ENCODE data around the gene EML3.
"Not testable (repeated sequence)": the region's sequence is repeated elsewhere in the genome, so short reads cannot be mapped to it uniquely, and the experiment has no call there.

Gene EML3

GRCh38 chr11:62612366-62613290, at the start of gene EML3, which contains the start of gene ROM1:
Gene EML3, minus strand, starts transcription at chr11:62612775. Its CDS starts 318 bp downstream, at chr11:62612457.
Gene ROM1, plus strand, starts transcription at chr11:62613257. Its CDS starts 25 bp downstream, at chr11:62613282.
- DNase-seq, result peak; percentile 46 to 80

- DNase-seq, result no peak
Observed at GRCh38 chr11:62656796-62657429, 44.3 kb upstream of the EML3 start.

- DNase-seq, result no peak
Observed at GRCh38 chr11:62654297-62654696, 41.7 kb upstream of the EML3 start.

DNA sequence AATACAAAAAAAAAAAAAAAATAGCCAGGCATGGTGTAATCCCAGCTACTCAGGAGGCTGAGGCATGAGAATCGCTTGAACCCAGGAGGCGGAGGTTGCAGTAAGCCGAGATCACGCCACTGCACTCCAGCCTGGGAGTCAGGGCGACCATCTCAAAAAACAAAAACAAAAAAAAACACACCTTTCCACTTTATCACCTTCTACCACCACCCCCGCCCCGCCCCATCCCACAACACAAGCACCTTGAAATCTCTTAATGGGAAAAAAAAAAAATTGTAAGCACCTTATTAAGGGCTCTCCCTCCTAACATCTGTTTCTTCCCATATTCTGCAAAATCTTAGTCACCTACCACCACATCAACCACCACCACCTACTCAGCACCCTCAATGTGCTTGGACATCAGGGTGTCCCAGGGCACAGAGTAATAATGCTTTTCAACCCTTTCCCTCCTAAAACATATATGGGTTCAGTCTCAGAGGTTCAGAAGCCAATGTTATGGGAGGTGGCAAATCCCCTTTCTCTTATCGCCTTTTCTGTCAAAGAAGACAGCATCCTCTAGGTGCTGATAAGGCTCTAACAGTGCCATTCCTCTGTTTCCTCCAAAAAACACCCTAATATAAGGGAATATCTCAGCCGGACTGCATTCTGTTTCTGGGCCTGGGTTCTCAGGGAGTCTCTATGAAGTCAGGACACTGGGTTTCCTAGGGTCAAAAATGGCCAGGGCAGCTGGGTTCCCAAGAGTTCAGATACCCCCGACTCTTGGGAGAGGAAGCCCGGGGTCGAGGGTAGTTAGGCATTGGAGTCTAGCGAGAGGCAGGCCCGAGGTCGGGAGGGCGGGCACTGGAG, 39.8 kb upstream of the EML3 start:
- no peak for DNase-seq

DNA sequence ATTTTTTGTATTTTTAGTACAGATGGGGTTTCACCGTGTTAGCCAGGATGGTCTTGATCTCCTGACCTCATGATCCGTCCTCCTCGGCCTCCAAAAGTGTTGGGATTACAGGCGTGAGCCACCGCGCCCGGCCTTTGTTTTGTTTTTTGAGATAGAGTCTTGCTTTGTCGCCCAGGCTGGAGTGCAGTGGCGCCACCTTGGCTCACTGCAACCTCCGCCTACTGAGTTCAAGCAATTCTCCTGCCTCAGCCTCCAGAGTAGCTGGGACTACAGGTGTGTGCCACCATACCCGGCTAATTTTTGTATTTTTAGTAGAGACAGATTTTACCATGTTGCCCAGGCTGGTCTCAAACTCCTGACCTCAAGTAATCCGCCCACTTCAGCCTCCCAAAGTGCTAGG, 37.7 kb upstream of the EML3 start:
- not testable (repeated sequence) for DNase-seq

GRCh38 chr11:62649486-62649885, 36.9 kb upstream of the EML3 start:
- no peak for DNase-seq

GRCh38 chr11:62648967-62649364, 36.4 kb upstream of the EML3 start:
- no peak for DNase-seq

- DNase-seq, result no peak
Observed at GRCh38 chr11:62648185-62648966, 35.8 kb upstream of the EML3 start.

DNA sequence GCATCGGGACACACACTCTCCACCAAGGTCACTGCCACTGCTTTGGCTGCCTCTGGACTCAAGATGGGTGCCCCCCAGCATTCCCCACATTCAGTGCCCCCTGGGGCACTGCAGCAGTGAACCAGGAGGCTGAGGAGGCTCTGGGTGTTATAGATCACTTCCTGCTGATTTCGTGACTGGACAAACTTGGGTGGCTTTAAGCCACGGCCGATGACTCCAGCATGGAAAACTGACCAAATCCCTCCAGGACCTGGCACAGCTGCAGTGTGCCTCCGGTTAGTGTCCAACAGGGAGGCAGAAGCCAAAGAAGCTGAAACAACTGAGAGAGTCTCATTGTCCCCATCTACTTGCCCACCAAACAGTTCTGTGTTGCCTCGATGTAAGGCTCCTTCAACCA, 35.0 kb upstream of the EML3 start:
- no peak for DNase-seq

DNA sequence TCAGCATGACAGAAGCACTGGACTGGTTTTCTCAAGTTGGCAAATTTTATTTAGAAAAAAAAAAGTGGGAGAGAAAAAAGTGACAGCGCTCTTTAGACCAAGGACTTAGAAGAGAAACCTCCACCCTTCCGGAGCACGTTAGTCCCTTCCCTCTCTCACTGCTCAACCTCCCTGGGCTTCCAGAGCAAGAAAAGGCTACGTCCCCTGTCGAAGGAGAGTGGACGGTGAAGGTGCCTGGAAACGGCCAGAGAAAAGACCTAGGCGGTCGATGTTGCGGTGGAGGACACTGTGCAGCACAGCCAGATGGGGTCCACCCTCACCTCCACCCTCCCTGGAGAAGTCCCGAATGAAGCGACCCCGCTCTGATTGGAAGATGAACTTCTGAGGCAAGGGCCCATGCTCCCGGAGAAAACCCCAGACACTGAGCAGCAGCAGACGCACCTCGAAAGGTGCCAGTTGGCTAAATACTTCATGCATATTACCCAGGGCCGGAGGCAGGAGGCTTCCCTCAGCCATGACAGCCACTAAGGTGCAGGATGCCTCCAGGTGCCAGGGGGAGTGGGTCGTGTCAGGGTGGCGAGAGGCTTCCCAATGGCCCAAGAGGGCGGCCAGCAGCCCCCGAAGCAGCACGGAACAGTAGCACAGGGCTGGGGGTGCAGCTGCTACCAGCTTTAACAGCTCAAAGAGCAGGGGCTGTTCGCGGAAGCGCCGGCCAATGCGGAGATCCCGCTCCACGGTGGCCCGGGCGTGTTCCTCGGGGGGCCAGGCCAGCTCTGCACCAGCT, 34.4 kb upstream of the EML3 start:
- DNase-seq, result no peak

- DNase-seq, result peak; percentile 97 to 98
Observed at GRCh38 chr11:62645946-62646824, 33.6 kb upstream of the EML3 start, which contains the start of gene GANAB. Gene GANAB, minus strand, starts transcription at chr11:62646613. Its CDS starts 14 bp downstream, at chr11:62646599.

GRCh38 chr11:62645671-62645945, 33.0 kb upstream of the EML3 start:
- DNase-seq, result no peak

DNA sequence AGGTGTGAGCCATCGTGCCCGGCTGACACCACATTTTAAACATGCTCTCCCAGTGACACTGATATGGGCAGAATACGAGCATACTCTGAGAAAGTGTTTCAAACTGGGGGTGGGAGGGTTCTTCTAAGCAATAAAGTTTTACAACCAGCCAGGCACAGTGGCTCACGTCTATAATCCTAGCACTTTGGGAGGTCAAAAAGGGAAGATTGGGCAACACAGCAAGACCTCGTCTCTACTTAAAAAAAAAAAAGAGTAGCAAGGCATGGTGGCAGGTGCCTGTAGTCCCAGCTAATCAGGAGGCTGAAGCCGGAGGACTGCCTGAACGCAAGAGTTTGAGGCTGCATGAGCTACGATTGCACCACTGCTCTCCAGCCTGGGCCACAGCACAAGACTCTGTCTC, 31.6 kb upstream of the EML3 start:
- no peak for DNase-seq

DNA sequence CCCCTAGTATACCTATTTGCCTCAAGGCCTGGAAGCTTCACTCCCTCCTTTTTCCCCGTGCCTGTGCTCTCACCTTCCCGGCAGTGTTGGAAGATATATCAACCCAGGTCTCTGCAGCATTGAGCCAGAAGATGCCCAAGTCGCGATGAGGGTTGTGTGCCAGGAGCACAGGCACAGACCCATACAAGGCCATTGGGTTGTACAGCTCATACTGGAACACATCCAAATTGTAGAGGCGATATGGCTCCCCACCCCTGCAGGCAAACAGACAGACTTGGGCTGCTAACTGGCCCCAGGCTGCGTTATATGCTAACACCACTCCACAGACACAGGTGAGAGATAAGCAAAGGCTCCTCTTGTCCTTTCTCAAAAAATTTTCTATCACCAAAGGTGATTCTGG, 19.9 kb upstream of the EML3 start:
- DNase-seq, result no peak

DNA sequence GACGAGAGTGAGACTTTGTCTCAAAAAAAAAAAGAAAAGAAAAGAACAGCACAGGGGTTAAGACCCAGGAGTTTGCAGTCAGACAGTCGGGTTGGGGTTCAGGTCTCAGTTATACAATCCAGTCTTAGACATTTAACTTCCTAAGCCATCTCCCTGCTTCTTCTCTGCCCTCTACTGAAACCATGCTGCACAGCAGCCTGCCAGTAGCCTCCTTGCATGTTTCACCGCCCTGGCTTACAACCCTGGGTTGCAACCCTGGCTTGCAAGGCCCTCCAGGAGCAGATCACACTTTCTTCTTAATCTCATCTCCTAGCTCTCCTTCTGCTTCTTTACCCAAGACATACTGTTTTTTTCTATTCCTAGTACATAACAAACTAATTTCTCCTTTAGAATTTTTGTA, 15.1 kb upstream of the EML3 start:
- DNase-seq, result no peak

DNA sequence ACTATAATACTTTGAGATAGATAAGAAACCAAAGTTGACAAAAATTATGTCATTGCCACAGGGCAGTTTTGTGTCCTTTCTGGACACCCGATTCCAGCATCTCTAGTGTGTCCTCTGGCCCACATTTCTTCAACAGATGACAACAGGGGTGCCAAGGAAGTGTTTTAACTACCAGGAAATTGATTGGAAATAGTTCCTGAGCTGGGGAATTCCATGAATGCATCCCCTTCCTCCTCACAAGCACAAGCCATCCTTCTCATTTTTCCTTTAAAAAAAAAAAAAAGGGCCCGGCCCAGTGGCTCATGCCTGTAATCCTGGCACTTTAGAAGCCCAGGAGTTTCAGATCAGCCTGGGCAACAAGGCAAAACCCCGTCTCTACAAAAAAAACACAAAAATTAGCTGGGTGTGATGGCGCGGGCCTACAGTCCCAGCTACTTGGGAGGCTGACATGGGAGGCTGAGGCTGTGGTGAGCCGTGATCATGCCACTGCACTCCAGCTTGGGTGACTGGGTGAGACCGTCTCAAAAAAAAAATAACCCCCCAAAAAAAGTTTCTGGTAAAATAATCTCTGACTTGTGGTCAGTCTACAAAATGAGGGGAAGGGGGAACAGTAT, 10.0 kb upstream of the EML3 start:
- DNase-seq, result no peak

- DNase-seq, result peak; percentile 94 to 99
Observed at GRCh38 chr11:62621567-62622470, 9.2 kb upstream of the EML3 start, which contains the start of gene B3GAT3. Gene B3GAT3, minus strand, starts transcription at chr11:62621986. Its CDS starts 39 bp downstream, at chr11:62621947.

DNA sequence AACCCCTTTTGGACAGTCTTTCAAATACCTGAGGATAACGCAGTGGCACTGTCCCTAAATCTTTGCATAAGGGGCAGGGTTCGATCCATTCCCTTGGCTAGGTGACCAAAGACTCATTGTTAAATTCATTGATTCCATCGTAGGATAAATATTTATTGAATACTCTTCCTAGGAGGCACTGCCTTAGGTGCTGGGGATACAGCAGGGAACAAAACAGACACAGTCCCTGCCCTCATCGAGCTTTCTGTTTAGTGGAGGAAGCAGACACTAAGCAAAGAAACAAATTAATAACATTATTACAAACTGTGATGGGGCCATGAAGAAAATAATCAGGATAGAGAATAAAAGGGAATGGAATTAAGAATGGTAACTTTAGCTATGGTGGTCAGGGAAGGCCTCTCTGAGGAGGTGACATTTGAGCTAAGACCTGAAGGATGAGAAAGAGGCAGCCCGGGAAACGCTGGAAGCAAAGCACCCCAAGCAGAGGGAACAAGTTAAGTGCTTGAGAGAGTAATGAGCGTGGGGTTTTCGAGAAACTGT, 8.5 kb upstream of the EML3 start:
- no peak for DNase-seq

- not testable (repeated sequence) for DNase-seq
Observed at GRCh38 chr11:62616957-62617356, 4.4 kb upstream of the EML3 start.
